Panc1 (cell line): ENCODE data around the gene PRSS21. TPM values are rescaled to one million over a fixed set of nuclear protein-coding genes. Genes with fewer than 3 reads are reported as not detected.
A peak's percentile ranks its signal among the peaks of the same experiment; 100 is the strongest.

Source experiments
- ATAC-seq: fragments of 200-7000 bp; cut with Tn5 transposase; 2 replicates; pipeline ENCODE4 v1.9.1; 2020; ENCODE audit warnings: mild to moderate bottlenecking, moderate library complexity
- BruUV-seq: library from RNA; stranded (reverse); fragments of 400-500 nt; replicated peaks from 2 replicates; lab custom pipeline; 2021; lab: Mats Ljungman, UMichigan
- CTCF ChIA-PET: fragments of 300-600 bp; sonication (Branson Sonifier 250); formaldehyde crosslinking; loops from one replicate; lab custom pipeline; 2022; ENCODE audit warnings: antibody characterized with exemption; lab: Charles Lee
- POLR2A ChIA-PET: fragments of 300-600 bp; sonication (Branson Sonifier 250); formaldehyde crosslinking; loops from one replicate; lab custom pipeline; 2022; ENCODE audit warnings: antibody characterized with exemption; lab: Charles Lee
- DNase-seq: peaks from one replicate; pipeline ENCODE4 v3.0.0-alpha.2; 2010; ENCODE audit warnings: low read depth, low spot score
- H3K27ac ChIP-seq: 2 replicates; pipeline ENCODE4 v1.5.1; 2011; ENCODE audit warnings: mild to moderate bottlenecking, low read length, inconsistent platforms
- H3K27me3 ChIP-seq: fragments of 200-500 bp; sonication (Bioruptor generic); 2 replicates; pipeline ENCODE4 v1.6.0; 2014; ENCODE audit warnings: low read length, inconsistent platforms; ENCODE audit not compliant: control insufficient read depth, insufficient read depth
- H3K36me3 ChIP-seq: fragments of 200-500 bp; sonication (Bioruptor generic); 2 replicates; pipeline ENCODE4 v1.5.1; 2014; ENCODE audit warnings: inconsistent platforms, mild to moderate bottlenecking, low read length, moderate library complexity; ENCODE audit not compliant: control insufficient read depth, insufficient read depth
- H3K4me1 ChIP-seq: 2 replicates; pipeline ENCODE4 v1.5.1; 2011; ENCODE audit warnings: inconsistent platforms, mild to moderate bottlenecking, low read length, moderate library complexity; ENCODE audit not compliant: control insufficient read depth, insufficient read depth
- H3K4me3 ChIP-seq, 2 experiments: 2 replicates each; pipeline ENCODE4 v1.5.1; 2011 to 2012; ENCODE audit warnings: low read depth in 2 of 2, low read length in 2 of 2, mild to moderate bottlenecking in 2 of 2, inconsistent platforms in 1 of 2, moderate library complexity in 1 of 2
- H3K9me3 ChIP-seq: fragments of 200-500 bp; sonication (Bioruptor generic); 2 replicates; pipeline ENCODE4 v1.5.1; 2014; ENCODE audit warnings: low read depth, mild to moderate bottlenecking, inconsistent platforms, low read length, moderate library complexity; ENCODE audit not compliant: control insufficient read depth, insufficient read depth
- POLR2AphosphoS5 ChIP-seq: IDR thresholded peaks from 2 replicates; pipeline ENCODE4 v1.6.1; 2012; ENCODE audit warnings: mild to moderate bottlenecking, low read depth, low read length, moderate library complexity
- SIN3A ChIP-seq: IDR thresholded peaks from 2 replicates; pipeline ENCODE4 v1.6.1; 2012; ENCODE audit warnings: low read depth, mild to moderate bottlenecking, low read length, moderate library complexity, borderline replicate concordance; ENCODE audit not compliant: insufficient read depth
- TCF7L2 ChIP-seq: IDR thresholded peaks from 2 replicates; pipeline ENCODE4 v1.6.1; 2011; ENCODE audit warnings: mild to moderate bottlenecking, low read depth, low read length, inconsistent platforms
- in situ Hi-C: cut with HindIII; loops from 2 replicates; pipeline ENCODE4 v1.10.0; 2016; ENCODE audit warnings: low sequenced_read_pairs, low pct_unique_long_range_greater_than_20kb
- intact Hi-C: fragments of 100-400 bp; cut with micrococcal nuclease; formaldehyde crosslinking; loops from one replicate; pipeline ENCODE4 v1.10.0; 2022; ENCODE audit not compliant: unreplicated experiment
- total RNA-seq: library from RNA; stranded (reverse); gene quantifications from one replicate; pipeline ENCODE4 v1.2.1, GENCODE V29; 2021; ENCODE audit not compliant: unreplicated experiment
- TF ChIP-seq, protein P1 (sequence below), 2 experiments: IDR thresholded peaks; 2 replicates each; pipeline ENCODE4 v1.6.1; 2011 to 2012; ENCODE audit warnings: low read depth in 2 of 2, control low read depth in 1 of 2, low read length in 1 of 2, mild to moderate bottlenecking in 1 of 2, moderate library complexity in 1 of 2; ENCODE audit not compliant: insufficient read depth in 1 of 2
- TF ChIP-seq, protein P2 (sequence below): fragments of 450-650 bp; IDR thresholded peaks from 2 replicates; pipeline ENCODE4 v1.5.1; 2017; ENCODE audit warnings: mild to moderate bottlenecking

The PRSS21 gene
- total RNA-seq, 1 experiment from 2014 or later, result not detected

GRCh38 chr16:2866431-2866830 is 49.4 kb downstream of the PRSS21 start:
- in situ Hi-C loops, result no loop called here
- POLR2A ChIA-PET, result no interaction called here

GRCh38 chr16:2867661-2867986 is 50.6 kb downstream of the PRSS21 start:
- ChIA-PET CTCF (interaction anchor here (0.6 to 1.8 kb wide), 8 partner anchors 9 to 48 kb away, joined by 3 to 13 read pairs (median 4); partner anchors contain the start of gene FLYWCH2), POLR2A (interaction anchor here (0.9 to 1.0 kb wide), 2 partner anchors 29 to 91 kb away, joined by 3 to 4 read pairs; no protein-coding TSS in a partner anchor)
- TF ChIP-seq SIN3A, result no peak
- TF ChIP-seq POLR2AphosphoS5, result no peak
- no peak for TF ChIP-seq TCF7L2
- TF ChIP-seq, protein P1, sequence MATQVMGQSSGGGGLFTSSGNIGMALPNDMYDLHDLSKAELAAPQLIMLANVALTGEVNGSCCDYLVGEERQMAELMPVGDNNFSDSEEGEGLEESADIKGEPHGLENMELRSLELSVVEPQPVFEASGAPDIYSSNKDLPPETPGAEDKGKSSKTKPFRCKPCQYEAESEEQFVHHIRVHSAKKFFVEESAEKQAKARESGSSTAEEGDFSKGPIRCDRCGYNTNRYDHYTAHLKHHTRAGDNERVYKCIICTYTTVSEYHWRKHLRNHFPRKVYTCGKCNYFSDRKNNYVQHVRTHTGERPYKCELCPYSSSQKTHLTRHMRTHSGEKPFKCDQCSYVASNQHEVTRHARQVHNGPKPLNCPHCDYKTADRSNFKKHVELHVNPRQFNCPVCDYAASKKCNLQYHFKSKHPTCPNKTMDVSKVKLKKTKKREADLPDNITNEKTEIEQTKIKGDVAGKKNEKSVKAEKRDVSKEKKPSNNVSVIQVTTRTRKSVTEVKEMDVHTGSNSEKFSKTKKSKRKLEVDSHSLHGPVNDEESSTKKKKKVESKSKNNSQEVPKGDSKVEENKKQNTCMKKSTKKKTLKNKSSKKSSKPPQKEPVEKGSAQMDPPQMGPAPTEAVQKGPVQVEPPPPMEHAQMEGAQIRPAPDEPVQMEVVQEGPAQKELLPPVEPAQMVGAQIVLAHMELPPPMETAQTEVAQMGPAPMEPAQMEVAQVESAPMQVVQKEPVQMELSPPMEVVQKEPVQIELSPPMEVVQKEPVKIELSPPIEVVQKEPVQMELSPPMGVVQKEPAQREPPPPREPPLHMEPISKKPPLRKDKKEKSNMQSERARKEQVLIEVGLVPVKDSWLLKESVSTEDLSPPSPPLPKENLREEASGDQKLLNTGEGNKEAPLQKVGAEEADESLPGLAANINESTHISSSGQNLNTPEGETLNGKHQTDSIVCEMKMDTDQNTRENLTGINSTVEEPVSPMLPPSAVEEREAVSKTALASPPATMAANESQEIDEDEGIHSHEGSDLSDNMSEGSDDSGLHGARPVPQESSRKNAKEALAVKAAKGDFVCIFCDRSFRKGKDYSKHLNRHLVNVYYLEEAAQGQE (IDR thresholded peaks at IDR 0.05; ENCODE audit: insufficient read depth in 1 of 2, low read depth in 2 of 2, low read length in 1 of 2), result no peak
- TF ChIP-seq, protein P2, sequence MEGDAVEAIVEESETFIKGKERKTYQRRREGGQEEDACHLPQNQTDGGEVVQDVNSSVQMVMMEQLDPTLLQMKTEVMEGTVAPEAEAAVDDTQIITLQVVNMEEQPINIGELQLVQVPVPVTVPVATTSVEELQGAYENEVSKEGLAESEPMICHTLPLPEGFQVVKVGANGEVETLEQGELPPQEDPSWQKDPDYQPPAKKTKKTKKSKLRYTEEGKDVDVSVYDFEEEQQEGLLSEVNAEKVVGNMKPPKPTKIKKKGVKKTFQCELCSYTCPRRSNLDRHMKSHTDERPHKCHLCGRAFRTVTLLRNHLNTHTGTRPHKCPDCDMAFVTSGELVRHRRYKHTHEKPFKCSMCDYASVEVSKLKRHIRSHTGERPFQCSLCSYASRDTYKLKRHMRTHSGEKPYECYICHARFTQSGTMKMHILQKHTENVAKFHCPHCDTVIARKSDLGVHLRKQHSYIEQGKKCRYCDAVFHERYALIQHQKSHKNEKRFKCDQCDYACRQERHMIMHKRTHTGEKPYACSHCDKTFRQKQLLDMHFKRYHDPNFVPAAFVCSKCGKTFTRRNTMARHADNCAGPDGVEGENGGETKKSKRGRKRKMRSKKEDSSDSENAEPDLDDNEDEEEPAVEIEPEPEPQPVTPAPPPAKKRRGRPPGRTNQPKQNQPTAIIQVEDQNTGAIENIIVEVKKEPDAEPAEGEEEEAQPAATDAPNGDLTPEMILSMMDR, result no peak
- no peak for ATAC-seq
- no peak for DNase-seq
- Histone ChIP-seq H3K4me3 (peak overlapping the region; percentile 53 to 62), H3K4me1 (peaks cover 12% of the 10 kb centered on the region), H3K36me3 (no peaks in the 10 kb centered on the region), H3K27ac (peak overlapping the region; percentile 98), H3K27me3 (no peaks in the 10 kb centered on the region), H3K9me3 (no peaks in the 10 kb centered on the region)
- TSS peak; percentile 99 for BruUV-seq
- intact Hi-C loops, result no loop called here
- in situ Hi-C loops, result no loop called here

More at GRCh38 chr16:2866431-2866830, 49.4 kb downstream of the PRSS21 start:
- Histone ChIP-seq H3K9me3 (no peaks in the 10 kb centered on the region; the same call in 1 of the 2 replicates), H3K4me1 (peaks cover 12% of the 10 kb centered on the region), H3K4me3 (no peak overlapping the region), H3K27ac (peak overlapping the region; percentile 60), H3K27me3 (no peaks in the 10 kb centered on the region), H3K36me3 (no peaks in the 10 kb centered on the region)
- DNase-seq (no peak), ATAC-seq (no peak)
- intact Hi-C loops, result no loop called here
- CTCF ChIA-PET, result no interaction called here
- TF ChIP-seq TCF7L2 (peak; percentile 19; the same call in 1 of the 2 replicates), SIN3A (no peak), POLR2AphosphoS5 (no peak)
- TF ChIP-seq, protein P2, result no peak
- TF ChIP-seq, protein P1 (IDR thresholded peaks at IDR 0.05; ENCODE audit: insufficient read depth in 1 of 2, low read depth in 2 of 2, low read length in 1 of 2), result no peak
- no TSS peak for BruUV-seq
